HG02973 (cell line): ENCODE results near the gene CMYA5.
"Not testable (repeated sequence)": the region's sequence is repeated elsewhere in the genome, so short reads cannot be mapped to it uniquely, and the experiment has no call there.

ENCODE experiments used
- ATAC-seq: cut with Tn5 transposase; IDR thresholded peaks from one replicate; pipeline ENCODE4 v1.9.1; 2021; ENCODE audit warnings: moderate library complexity; ENCODE audit not compliant: unreplicated experiment

CMYA5 gene

GRCh38 chr5:79702606-79703380 is 13.2 kb downstream of the CMYA5 start:
- ATAC-seq: no peak

DNA sequence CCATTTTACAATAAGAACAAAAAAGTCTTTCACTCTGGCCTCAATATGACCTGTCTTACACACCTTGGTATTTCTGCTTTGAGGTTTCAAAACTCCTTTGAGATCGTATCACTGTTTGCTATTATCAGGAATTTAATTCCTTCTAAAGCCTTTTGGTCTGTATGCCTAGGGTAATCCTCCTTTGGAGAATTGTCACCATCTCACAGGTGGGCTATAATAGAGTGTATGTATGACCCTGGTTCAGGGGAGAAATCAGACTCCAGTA is 13.7 kb downstream of the CMYA5 start:
- ATAC-seq: no peak

DNA sequence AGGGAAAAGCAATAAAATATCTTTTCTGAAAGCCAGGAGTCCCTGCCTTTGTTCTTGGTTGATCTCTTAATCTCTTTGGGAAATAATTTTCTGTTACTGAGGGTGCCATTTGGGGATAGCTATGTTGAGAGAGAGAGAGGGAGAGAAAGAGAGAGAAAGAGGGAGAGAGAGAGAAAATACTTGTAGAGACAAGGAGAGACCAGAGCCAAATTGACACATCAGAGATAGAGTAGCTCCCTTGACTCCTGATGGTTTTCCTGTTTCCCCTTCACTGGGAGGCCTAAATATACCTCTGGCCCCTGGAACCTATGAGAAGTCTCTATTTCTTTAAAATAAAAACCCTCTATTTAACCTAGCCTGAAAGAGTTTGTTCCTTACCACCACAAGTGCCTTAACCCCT is 14.9 kb downstream of the CMYA5 start:
- ATAC-seq: no peak

DNA sequence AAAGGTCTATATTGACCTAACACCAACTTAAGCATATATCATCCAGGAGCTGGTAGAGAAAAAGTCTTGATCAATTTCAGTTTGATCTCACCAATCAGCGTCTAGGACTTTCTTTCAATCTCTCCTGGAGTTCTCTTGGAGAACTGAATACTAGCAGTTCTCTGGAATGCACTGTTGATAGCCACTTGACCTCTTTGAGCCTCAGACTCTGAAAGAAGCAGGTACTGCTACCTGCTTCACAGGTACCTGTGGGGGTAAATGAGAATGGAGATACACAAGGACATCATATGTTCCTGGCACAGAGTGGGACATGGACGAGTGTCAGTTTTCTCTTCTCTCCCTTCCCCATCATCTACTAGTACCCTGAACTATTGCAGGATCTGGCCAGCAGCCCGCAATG is 16.0 kb downstream of the CMYA5 start:
- no peak for ATAC-seq

DNA sequence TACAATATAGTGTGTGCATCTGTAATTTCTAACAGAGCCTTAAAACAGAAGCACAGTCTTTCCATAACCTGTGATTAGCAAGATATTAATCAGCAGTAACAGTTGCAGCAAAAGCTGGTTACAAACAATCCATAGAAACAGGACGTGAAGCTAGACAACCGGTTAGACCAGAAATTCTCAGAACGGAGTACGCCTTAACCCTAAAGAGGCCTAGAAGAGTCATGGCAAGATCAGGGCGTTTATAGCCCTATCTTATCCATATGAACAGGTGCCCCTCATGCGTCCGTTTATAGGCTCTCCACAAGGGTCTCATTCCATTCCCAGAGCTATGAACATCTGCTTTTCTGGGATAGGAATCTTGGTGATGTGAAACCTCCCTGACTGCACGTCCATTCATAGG is 16.7 kb downstream of the CMYA5 start:
- ATAC-seq: not testable (repeated sequence)

DNA sequence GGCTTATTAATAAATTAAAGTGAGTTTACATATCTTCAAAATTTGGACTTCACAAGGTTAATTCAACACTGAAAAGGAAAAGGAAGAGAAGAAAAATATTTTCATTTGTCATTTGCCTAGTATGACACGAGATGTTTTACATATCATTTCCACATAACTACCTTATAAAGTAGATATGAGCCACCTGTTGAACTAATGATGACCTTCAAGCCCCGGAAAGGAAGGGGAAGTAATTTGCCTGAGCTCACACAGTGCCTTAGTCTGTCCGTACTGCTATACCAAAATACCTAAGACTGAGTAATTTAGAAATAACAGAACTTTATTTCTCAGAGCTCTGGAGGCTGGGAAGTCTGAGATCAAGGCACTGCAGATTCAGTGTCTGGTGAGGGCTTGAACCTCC is 17.9 kb downstream of the CMYA5 start:
- ATAC-seq: no peak

- no peak for ATAC-seq
Measured at GRCh38 chr5:79712741-79713140, 23.1 kb downstream of the CMYA5 start.

DNA sequence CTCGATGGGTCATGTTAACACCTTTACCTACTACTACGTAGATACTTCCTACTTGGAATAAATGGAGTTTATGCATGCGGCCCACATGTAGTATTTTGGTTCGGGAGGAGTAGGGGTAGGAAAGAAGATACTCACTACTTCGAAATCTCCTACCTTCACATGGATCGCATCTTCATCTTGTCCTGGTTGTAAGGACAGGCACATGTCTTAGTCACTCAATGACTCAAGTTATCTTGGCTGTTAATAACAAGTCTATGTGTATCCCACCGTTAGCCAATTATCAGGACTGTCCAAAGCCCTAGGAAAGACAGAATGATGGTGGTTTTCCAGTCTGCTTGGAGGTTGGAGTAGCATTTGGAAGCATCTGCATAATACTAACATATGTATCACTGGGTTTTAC is 24.1 kb downstream of the CMYA5 start:
- ATAC-seq: no peak

DNA sequence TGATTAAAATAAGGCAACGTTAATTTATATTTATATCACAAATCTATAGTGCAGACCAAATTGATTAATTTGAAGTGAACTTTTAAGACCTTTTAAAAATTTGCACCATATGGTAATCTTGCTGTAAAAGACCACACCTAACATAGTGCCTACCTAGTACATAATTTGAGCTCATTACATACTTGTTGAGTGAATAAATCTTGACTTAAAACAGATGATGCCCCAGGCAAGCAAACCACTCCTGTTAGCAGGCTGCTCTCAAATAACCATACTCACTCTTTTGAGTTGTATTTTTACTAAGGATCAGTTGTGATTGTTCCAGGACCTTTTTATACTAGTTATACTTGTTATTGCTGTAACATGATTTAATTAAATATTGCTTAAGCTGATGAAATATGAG is 27.2 kb downstream of the CMYA5 start:
- no peak for ATAC-seq

GRCh38 chr5:79720096-79720495 is 30.5 kb downstream of the CMYA5 start:
- no peak for ATAC-seq

DNA sequence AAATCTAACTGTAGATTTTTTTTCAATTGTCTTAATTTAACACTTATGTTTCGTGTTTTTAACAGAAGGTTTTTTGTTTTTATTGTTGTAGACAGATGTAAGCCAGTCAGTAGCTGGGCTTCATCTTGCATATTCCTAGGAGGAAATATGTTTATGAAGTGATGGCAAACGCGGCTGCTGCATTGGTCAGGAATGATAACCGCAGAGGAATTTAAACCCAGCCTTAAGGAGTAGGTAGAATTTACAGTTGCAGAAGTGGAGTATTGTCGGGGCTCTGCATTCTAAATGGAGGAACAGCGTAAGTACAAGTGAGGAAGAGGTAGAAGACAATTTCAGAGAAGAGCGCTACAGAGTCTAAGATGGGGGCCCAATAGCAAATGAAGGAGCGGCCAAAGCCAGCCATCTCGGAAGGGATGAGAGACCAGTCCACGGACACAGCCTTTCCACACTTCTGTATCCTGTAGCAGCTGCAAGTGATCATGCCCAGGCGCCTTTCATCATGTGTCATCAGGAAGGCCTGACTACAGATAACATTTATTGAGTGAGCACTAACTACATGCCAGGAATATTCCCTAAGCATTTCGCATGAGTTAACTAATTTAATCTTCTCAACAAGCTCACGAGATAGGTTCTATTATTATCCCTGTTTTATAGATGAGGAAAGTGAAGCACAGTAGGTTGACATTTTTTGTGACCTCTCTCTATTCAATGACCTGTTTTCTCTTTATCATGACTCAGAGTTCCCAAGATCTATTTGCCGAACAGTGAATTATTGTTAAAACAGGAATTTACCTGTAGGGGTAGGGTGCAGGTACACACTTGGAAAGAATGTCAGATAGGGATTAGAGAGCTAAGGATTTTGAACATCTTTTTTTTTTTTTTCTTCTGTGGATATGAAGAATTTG is 38.1 kb downstream of the CMYA5 start:
- ATAC-seq: no peak

GRCh38 chr5:79728396-79728795 is 38.8 kb downstream of the CMYA5 start:
- ATAC-seq: no peak

- no peak for ATAC-seq
Measured at GRCh38 chr5:79729679-79730078, 40.0 kb downstream of the CMYA5 start.

DNA sequence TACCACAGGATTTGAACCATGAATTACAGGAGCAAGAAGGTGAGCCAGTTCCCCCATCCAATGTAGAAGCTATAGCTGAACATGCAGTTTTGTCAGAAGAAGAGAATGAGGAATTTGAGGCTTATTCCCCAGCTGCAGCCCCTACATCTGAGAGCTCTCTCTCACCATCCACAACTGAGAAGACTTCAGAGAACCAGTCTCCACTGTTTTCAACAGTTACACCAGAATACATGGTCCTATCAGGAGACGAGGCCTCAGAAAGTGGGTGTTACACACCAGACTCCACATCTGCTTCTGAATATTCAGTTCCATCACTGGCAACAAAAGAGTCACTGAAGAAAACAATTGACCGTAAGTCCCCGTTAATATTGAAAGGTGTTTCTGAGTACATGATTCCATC is 40.9 kb downstream of the CMYA5 start:
- ATAC-seq: no peak

DNA sequence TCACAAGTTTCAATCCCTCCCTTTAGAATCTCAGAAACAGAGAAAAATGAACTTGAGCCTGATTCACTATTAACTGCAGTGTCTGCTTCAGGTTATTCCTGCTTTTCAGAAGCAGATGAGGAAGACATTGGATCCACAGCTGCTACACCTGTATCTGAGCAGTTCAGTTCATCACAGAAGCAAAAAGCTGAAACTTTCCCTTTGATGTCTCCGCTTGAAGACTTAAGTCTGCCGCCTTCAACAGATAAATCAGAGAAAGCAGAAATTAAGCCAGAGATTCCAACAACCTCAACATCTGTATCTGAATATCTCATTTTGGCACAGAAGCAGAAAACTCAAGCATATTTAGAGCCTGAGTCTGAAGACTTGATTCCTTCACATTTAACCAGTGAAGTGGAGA is 42.1 kb downstream of the CMYA5 start:
- ATAC-seq: no peak

- no peak for ATAC-seq
Measured at GRCh38 chr5:79736528-79737514, 47.2 kb downstream of the CMYA5 start.

DNA sequence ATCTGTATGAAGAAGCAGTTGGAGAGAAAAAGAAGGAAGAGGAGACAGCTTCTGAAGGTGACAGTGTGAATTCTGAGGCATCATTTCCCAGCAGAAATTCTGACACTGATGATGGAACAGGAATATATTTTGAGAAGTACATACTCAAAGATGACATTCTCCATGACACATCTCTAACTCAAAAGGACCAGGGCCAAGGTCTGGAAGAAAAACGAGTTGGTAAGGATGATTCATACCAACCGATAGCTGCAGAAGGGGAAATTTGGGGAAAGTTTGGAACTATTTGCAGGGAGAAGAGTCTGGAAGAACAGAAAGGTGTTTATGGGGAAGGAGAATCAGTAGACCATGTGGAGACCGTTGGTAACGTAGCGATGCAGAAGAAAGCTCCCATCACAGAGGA is 48.7 kb downstream of the CMYA5 start:
- ATAC-seq: no peak

- ATAC-seq: no peak
Measured at GRCh38 chr5:79742549-79743136, 53.0 kb downstream of the CMYA5 start.

- ATAC-seq: no peak
Measured at GRCh38 chr5:79743846-79744605, 54.4 kb downstream of the CMYA5 start.

- ATAC-seq: no peak
Measured at GRCh38 chr5:79745255-79745654, 55.6 kb downstream of the CMYA5 start.
